ENCODE data around the gene AUTS2. TPM values are rescaled to one million over a fixed set of nuclear protein-coding genes. Genes with fewer than 3 reads are reported as not detected.
A peak's percentile ranks its signal among the peaks of the same experiment; 100 is the strongest.

The AUTS2 gene
- total and polyA plus RNA-seq, 7 experiments from 2014 or later: 0.40 to 31.7 (median 4.2) TPM

DNA sequence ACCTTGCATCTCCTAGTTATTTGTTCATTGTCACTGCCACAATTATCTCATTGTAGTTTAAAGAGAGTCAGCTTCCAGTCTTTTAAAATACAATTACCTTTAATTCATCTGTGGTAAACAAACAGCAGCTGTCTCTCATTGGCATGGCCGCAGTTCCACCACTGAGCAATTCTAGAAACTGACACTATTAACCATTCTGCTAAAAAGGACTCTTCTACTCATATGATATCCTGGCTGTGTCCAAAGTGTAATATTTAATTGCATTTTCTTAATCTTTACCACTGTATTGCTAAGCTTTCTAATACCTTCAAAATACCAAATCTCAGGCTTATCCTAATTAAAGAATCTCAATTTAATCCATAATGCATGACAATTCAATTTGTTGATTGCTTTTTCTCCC is 639.0 kb downstream of the AUTS2 start:
- ChIA-PET CTCF (no interaction called here), POLR2A (no interaction called here)
- no peaks in the 10 kb centered on the region for H3K27me3 ChIP-seq (ENCODE audit: control insufficient read depth in 2 of 2, insufficient read depth in 2 of 2, low read length in 2 of 2)
- H3K36me3 ChIP-seq (ENCODE audit: control insufficient read depth in 2 of 3, insufficient read depth in 3 of 3, low read length in 3 of 3): no peaks in the 10 kb centered on the region
- Mint-ChIP-seq H3K27me3 (no peaks in the 10 kb centered on the region), H3K4me1 (no peaks in the 10 kb centered on the region), H3K9me3 (peaks cover 0 to 21% (median 4%) of the 10 kb centered on the region in 11 donors), H3K4me3 (no peak overlapping the region), H3K36me3 (peaks cover 0 to 3% (median 0%) of the 10 kb centered on the region in 5 donors), H3K27ac (no peak overlapping the region)
- no peak overlapping the region for H3K27ac ChIP-seq (ENCODE audit: low read depth, low read length)
- intact Hi-C loops (cut with micrococcal nuclease): no loop called here
- H3K4me1 ChIP-seq (ENCODE audit: control insufficient read depth in 2 of 2, insufficient read depth in 2 of 2, low read length in 2 of 2): no peaks in the 10 kb centered on the region
- ATAC-seq (no peak), DNase-seq (no peak)
- no peaks in the 10 kb centered on the region for H3K9me3 ChIP-seq (ENCODE audit: control insufficient read depth in 2 of 3, low read length in 3 of 3)
- no peak overlapping the region for H3K4me3 ChIP-seq (ENCODE audit: low read length)

DNA sequence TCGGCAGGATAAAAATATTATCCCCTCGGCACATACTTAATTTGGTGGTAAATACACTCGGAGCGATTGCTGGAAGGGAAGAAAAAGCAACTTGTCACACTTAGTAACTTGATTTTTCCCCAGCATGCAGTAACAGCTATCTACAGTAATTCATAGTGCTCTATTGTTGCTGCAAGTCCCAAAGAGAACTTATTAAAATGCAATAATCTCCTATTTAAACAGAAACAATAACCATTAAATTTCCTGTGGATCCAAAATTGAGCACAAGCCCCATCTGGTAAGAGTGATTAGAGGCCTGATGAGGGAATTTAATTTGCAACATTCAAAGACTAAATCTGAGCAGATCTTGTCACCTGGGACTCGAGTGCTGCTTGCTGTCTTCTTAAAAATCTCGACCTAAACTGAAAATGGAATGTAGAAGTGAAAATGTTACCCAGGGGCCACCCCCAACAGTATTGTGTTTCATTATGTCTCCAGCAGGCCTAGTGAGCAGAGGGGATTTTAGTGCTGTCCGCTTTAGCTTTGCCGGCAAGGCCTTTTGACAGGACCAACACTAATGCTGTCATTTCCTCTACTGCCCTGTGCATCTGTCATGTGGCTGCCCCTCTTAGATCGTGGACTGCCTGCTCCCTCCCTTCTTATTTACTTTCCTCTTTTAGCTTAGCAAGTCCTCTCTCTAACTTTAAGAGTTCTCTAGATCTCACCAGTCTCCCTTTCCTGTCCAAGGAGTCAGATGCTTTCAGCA is 639.7 kb downstream of the AUTS2 start:
- ATAC-seq (peak; percentile 34), DNase-seq (no peak)
- intact Hi-C loops (cut with micrococcal nuclease): no loop called here
- Mint-ChIP-seq H3K27me3 (no peaks in the 10 kb centered on the region), H3K4me3 (no peak overlapping the region), H3K36me3 (peaks cover 0 to 3% (median 0%) of the 10 kb centered on the region in 5 donors), H3K27ac (no peak overlapping the region), H3K9me3 (peaks cover 0 to 26% (median 4%) of the 10 kb centered on the region in 11 donors), H3K4me1 (no peaks in the 10 kb centered on the region)
- Histone ChIP-seq H3K27me3 (ENCODE audit: control insufficient read depth in 2 of 2, insufficient read depth in 2 of 2, low read length in 2 of 2) (no peaks in the 10 kb centered on the region), H3K27ac (ENCODE audit: low read depth, low read length) (no peak overlapping the region), H3K9me3 (ENCODE audit: control insufficient read depth in 2 of 3, low read length in 3 of 3) (no peaks in the 10 kb centered on the region), H3K4me1 (ENCODE audit: control insufficient read depth in 2 of 2, insufficient read depth in 2 of 2, low read length in 2 of 2) (no peaks in the 10 kb centered on the region), H3K36me3 (ENCODE audit: control insufficient read depth in 2 of 3, insufficient read depth in 3 of 3, low read length in 3 of 3) (no peaks in the 10 kb centered on the region), H3K4me3 (ENCODE audit: low read length) (no peak overlapping the region)
- ChIA-PET POLR2A (no interaction called here), CTCF (no interaction called here)

DNA sequence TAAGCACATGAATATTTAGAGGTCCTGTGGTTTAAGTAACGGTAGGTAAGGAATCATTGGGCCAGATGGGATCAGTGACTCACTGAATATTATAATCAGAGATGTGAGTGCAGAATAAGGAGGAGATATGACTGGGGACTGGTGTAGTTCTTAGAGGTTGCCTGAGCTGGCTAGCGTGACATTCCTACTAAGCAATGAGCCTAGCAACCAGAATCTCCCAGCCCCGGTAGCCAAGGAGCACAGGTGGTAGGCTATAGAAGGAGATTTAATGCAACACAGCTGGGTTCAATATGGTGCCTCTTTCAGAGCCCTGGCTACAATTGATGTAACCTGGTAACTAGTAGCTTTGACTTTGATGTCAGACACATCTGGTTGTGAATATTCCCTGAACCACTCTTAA is 641.6 kb downstream of the AUTS2 start:
- Histone ChIP-seq H3K4me3 (ENCODE audit: low read length) (no peak overlapping the region), H3K4me1 (ENCODE audit: control insufficient read depth in 2 of 2, insufficient read depth in 2 of 2, low read length in 2 of 2) (no peaks in the 10 kb centered on the region), H3K27me3 (ENCODE audit: control insufficient read depth in 2 of 2, insufficient read depth in 2 of 2, low read length in 2 of 2) (no peaks in the 10 kb centered on the region), H3K36me3 (ENCODE audit: control insufficient read depth in 2 of 3, insufficient read depth in 3 of 3, low read length in 3 of 3) (no peaks in the 10 kb centered on the region), H3K27ac (ENCODE audit: low read depth, low read length) (no peak overlapping the region), H3K9me3 (ENCODE audit: control insufficient read depth in 2 of 3, low read length in 3 of 3) (no peaks in the 10 kb centered on the region)
- ChIA-PET CTCF (no interaction called here), POLR2A (no interaction called here)
- peaks cover 0 to 19% (median 0%) of the 10 kb centered on the region in 11 donors for H3K9me3 Mint-ChIP-seq
- H3K27ac Mint-ChIP-seq: no peak overlapping the region
- intact Hi-C loops (cut with micrococcal nuclease): no loop called here
- H3K27me3 Mint-ChIP-seq: no peaks in the 10 kb centered on the region
- no peak overlapping the region for H3K4me3 Mint-ChIP-seq
- H3K36me3 Mint-ChIP-seq: no peaks in the 10 kb centered on the region
- DNase-seq (no peak), ATAC-seq (no peak)
- no peaks in the 10 kb centered on the region for H3K4me1 Mint-ChIP-seq

DNA sequence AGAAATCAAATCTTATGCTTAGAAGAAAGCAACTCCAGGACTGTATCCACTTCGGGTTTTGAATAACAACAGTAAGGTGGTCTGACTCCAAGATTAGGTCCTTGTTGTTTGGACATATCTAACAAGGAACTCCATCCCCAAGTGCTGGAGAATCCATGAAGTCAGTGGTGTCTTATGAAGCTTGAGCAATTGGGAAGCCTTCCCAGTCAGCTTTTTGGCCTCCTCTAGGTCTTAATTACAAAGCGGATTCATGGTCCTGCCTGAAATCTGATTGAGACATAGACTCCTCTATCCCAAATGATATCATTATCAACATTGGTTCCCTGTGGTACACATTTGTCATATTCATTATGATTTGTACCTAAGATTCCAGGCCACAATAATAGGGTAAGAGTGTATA is 642.6 kb downstream of the AUTS2 start:
- Histone ChIP-seq H3K27me3 (ENCODE audit: control insufficient read depth in 2 of 2, insufficient read depth in 2 of 2, low read length in 2 of 2) (no peaks in the 10 kb centered on the region), H3K4me1 (ENCODE audit: control insufficient read depth in 2 of 2, insufficient read depth in 2 of 2, low read length in 2 of 2) (no peaks in the 10 kb centered on the region), H3K36me3 (ENCODE audit: control insufficient read depth in 2 of 3, insufficient read depth in 3 of 3, low read length in 3 of 3) (no peaks in the 10 kb centered on the region), H3K9me3 (ENCODE audit: control insufficient read depth in 2 of 3, low read length in 3 of 3) (no peaks in the 10 kb centered on the region), H3K27ac (ENCODE audit: low read depth, low read length) (no peak overlapping the region), H3K4me3 (ENCODE audit: low read length) (no peak overlapping the region)
- ATAC-seq (no peak), DNase-seq (no peak)
- POLR2A ChIA-PET: no interaction called here
- Mint-ChIP-seq H3K27ac (no peak overlapping the region), H3K4me1 (no peaks in the 10 kb centered on the region), H3K27me3 (no peaks in the 10 kb centered on the region), H3K4me3 (no peak overlapping the region), H3K36me3 (no peaks in the 10 kb centered on the region), H3K9me3 (peaks cover 0 to 18% (median 0%) of the 10 kb centered on the region in 11 donors)
- intact Hi-C loops (cut with micrococcal nuclease): no loop called here
- CTCF ChIA-PET: no interaction called here

DNA sequence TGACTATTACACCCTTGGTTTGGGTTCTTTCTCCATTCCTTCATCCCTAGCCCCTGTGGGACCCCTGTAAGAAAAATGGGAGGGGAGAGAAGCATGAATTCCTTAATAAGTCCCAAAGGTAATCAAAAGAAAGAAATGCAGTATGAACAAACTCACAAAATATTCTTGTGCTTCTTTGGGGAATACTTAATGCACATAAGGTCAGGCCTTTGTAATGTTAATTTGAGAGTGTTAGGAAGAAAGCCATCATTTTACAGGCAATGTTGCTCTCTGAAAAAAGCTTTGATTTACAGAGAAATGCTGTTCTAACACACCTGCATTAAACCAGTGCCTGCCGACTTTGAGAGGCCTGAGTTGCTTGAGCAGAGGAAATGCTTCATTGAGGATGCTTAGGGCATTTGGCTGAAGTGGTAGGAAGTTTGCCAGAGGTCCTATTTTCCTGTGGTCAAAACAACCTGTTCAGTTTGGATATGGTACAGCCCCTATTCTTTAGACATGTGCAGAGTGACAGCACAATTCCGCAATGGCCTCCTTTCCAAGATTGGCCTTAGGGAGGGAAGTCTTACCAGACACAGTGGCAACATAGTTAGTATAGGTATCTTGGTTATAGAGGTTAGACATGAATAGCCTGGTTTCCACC is 643.4 kb downstream of the AUTS2 start:
- H3K36me3 Mint-ChIP-seq: no peaks in the 10 kb centered on the region
- DNase-seq (no peak), ATAC-seq (no peak)
- POLR2A ChIA-PET: no interaction called here
- no peak overlapping the region for H3K4me3 Mint-ChIP-seq
- Histone ChIP-seq H3K27ac (ENCODE audit: low read depth, low read length) (no peak overlapping the region), H3K36me3 (ENCODE audit: control insufficient read depth in 2 of 3, insufficient read depth in 3 of 3, low read length in 3 of 3) (no peaks in the 10 kb centered on the region), H3K4me3 (ENCODE audit: low read length) (no peak overlapping the region), H3K9me3 (ENCODE audit: control insufficient read depth in 2 of 3, low read length in 3 of 3) (no peaks in the 10 kb centered on the region), H3K4me1 (ENCODE audit: control insufficient read depth in 2 of 2, insufficient read depth in 2 of 2, low read length in 2 of 2) (no peaks in the 10 kb centered on the region), H3K27me3 (ENCODE audit: control insufficient read depth in 2 of 2, insufficient read depth in 2 of 2, low read length in 2 of 2) (no peaks in the 10 kb centered on the region)
- CTCF ChIA-PET: no interaction called here
- no peak overlapping the region for H3K27ac Mint-ChIP-seq
- H3K9me3 Mint-ChIP-seq: peaks cover 0 to 10% (median 0%) of the 10 kb centered on the region in 11 donors
- no peaks in the 10 kb centered on the region for H3K4me1 Mint-ChIP-seq
- H3K27me3 Mint-ChIP-seq: no peaks in the 10 kb centered on the region
- intact Hi-C loops (cut with micrococcal nuclease): no loop called here

DNA sequence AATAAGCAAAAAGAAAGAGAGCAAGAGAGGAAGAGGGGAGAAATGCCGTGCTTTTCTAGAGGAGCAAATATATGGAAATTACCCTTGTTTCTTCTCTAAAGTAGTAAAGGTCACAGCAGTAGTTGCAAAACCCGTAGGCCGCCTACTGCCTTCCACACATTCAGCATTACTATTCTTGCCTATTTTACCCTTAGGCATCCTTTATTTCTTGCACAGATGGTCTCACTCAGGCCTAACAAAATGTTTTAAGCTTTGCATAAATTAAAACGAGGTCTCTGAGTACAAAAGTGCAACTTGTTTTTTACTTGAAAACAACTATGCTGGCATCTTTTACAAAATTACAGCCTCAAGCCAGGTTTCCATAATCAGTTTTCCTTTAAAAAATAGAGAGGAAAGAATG is 644.6 kb downstream of the AUTS2 start:
- ChIA-PET CTCF (no interaction called here), POLR2A (no interaction called here)
- Mint-ChIP-seq H3K27ac (no peak overlapping the region), H3K36me3 (no peaks in the 10 kb centered on the region), H3K9me3 (peaks cover 0 to 10% (median 2%) of the 10 kb centered on the region in 11 donors), H3K27me3 (no peaks in the 10 kb centered on the region), H3K4me1 (no peaks in the 10 kb centered on the region), H3K4me3 (no peak overlapping the region)
- no peaks in the 10 kb centered on the region for H3K36me3 ChIP-seq (ENCODE audit: control insufficient read depth in 2 of 3, insufficient read depth in 3 of 3, low read length in 3 of 3)
- no peaks in the 10 kb centered on the region for H3K27me3 ChIP-seq (ENCODE audit: control insufficient read depth in 2 of 2, insufficient read depth in 2 of 2, low read length in 2 of 2)
- no peak overlapping the region for H3K4me3 ChIP-seq (ENCODE audit: low read length)
- ATAC-seq: no peak
- intact Hi-C loops (cut with micrococcal nuclease): no loop called here
- H3K9me3 ChIP-seq (ENCODE audit: control insufficient read depth in 2 of 3, low read length in 3 of 3): no peaks in the 10 kb centered on the region
- H3K27ac ChIP-seq (ENCODE audit: low read depth, low read length): no peak overlapping the region
- DNase-seq: no peak
- H3K4me1 ChIP-seq (ENCODE audit: control insufficient read depth in 2 of 2, insufficient read depth in 2 of 2, low read length in 2 of 2): no peaks in the 10 kb centered on the region

DNA sequence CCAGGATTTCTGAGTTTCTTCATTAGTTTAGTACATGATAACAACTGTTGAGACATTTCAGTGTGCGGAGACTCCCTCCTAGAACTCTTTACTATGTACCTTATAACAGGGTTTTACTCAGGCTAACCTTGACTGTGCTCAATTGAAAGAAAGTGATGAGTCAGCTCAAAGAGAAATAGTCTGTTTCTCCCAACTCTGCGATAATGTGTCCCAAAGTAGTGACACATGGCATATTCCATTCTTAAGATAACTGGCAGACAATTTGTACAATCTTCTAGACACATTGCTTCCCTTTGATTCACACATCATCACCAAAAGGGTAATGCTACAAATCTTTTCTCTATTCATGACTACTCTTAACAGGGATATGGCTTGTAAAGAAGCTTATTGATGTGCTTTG is 645.2 kb downstream of the AUTS2 start:
- Histone ChIP-seq H3K9me3 (ENCODE audit: control insufficient read depth in 2 of 3, low read length in 3 of 3) (no peaks in the 10 kb centered on the region), H3K4me3 (ENCODE audit: low read length) (no peak overlapping the region), H3K4me1 (ENCODE audit: control insufficient read depth in 2 of 2, insufficient read depth in 2 of 2, low read length in 2 of 2) (no peaks in the 10 kb centered on the region), H3K36me3 (ENCODE audit: control insufficient read depth in 2 of 3, insufficient read depth in 3 of 3, low read length in 3 of 3) (no peaks in the 10 kb centered on the region), H3K27ac (ENCODE audit: low read depth, low read length) (no peak overlapping the region), H3K27me3 (ENCODE audit: control insufficient read depth in 2 of 2, insufficient read depth in 2 of 2, low read length in 2 of 2) (no peaks in the 10 kb centered on the region)
- no peak overlapping the region for H3K27ac Mint-ChIP-seq
- H3K4me3 Mint-ChIP-seq: no peak overlapping the region
- CTCF ChIA-PET: no interaction called here
- no peaks in the 10 kb centered on the region for H3K36me3 Mint-ChIP-seq
- ATAC-seq (no peak), DNase-seq (no peak)
- no peaks in the 10 kb centered on the region for H3K27me3 Mint-ChIP-seq
- H3K9me3 Mint-ChIP-seq: peaks cover 0 to 10% (median 2%) of the 10 kb centered on the region in 11 donors
- POLR2A ChIA-PET: no interaction called here
- intact Hi-C loops (cut with micrococcal nuclease): no loop called here
- no peaks in the 10 kb centered on the region for H3K4me1 Mint-ChIP-seq

Measured in naive thymus-derived CD4-positive, alpha-beta T cell (primary cell).